Measurements from ENCODE around the gene DTNA.
"Not testable (repeated sequence)": the region's sequence is repeated elsewhere in the genome, so short reads cannot be mapped to it uniquely, and the experiment has no call there.

Gene DTNA

GRCh38 chr18:34911081-34911480, 201.0 kb downstream of the DTNA start:
- DNase-seq, result no peak

GRCh38 chr18:34911661-34912384, 201.7 kb downstream of the DTNA start:
- no peak for DNase-seq

- no peak for DNase-seq
Measured at GRCh38 chr18:34913837-34914661, 204.0 kb downstream of the DTNA start.

GRCh38 chr18:34915046-34915445, 204.9 kb downstream of the DTNA start:
- DNase-seq, result no peak

- not testable (repeated sequence) for DNase-seq
Measured at GRCh38 chr18:34916539-34916938, 206.4 kb downstream of the DTNA start.

- no peak for DNase-seq
Measured at GRCh38 chr18:34918856-34919255, 208.8 kb downstream of the DTNA start.

- no peak for DNase-seq
Measured at GRCh38 chr18:34921226-34921625, 211.1 kb downstream of the DTNA start.

- DNase-seq, result no peak
Measured at GRCh38 chr18:34921811-34922385, 211.8 kb downstream of the DTNA start.

GRCh38 chr18:34922594-34922993, 212.5 kb downstream of the DTNA start:
- DNase-seq, result not testable (repeated sequence)

- no peak for DNase-seq
Measured at GRCh38 chr18:34923911-34924310, 213.8 kb downstream of the DTNA start.

GRCh38 chr18:34926683-34927082, 216.6 kb downstream of the DTNA start:
- DNase-seq, result no peak

- DNase-seq, result no peak
Measured at GRCh38 chr18:34928088-34928753, 218.1 kb downstream of the DTNA start.

GRCh38 chr18:34928754-34929335, 218.7 kb downstream of the DTNA start:
- no peak for DNase-seq

GRCh38 chr18:34929336-34929780, 219.3 kb downstream of the DTNA start:
- no peak for DNase-seq

- no peak for DNase-seq
Measured at GRCh38 chr18:34932363-34932762, 222.3 kb downstream of the DTNA start.

- DNase-seq, result no peak
Measured at GRCh38 chr18:34932792-34933466, 222.8 kb downstream of the DTNA start.

GRCh38 chr18:34933909-34934661, 224.0 kb downstream of the DTNA start:
- no peak for DNase-seq

- DNase-seq, result no peak
Measured at GRCh38 chr18:34936772-34937171, 226.7 kb downstream of the DTNA start.

GRCh38 chr18:34938090-34938489, 228.0 kb downstream of the DTNA start:
- DNase-seq, result no peak
